GM21423 (cell line): ENCODE data around the gene GPSM1.

Experiments used
- ATAC-seq: cut with Tn5 transposase; IDR thresholded peaks from one replicate; pipeline ENCODE4 v1.9.1; 2021; ENCODE audit warnings: mild to moderate bottlenecking, moderate library complexity; ENCODE audit not compliant: unreplicated experiment

GPSM1 gene

GRCh38 chr9:136372561-136373299, 45.4 kb downstream of the GPSM1 start:
- ATAC-seq = no peak

GRCh38 chr9:136373300-136374182, 46.2 kb downstream of the GPSM1 start, which contains the start of gene CARD9:
Gene CARD9 (minus strand): TSS chr9:136373669. CDS start chr9:136372078, 1,591 bp downstream.
- no peak for ATAC-seq

GRCh38 chr9:136374183-136374575, 46.8 kb downstream of the GPSM1 start:
- no peak for ATAC-seq

- no peak for ATAC-seq
These were observed 47.8 kb downstream of the GPSM1 start for GRCh38 chr9:136375096-136375495.

- no peak for ATAC-seq
These were observed 49.1 kb downstream of the GPSM1 start for GRCh38 chr9:136376457-136376856.

GRCh38 chr9:136377341-136378169, 50.2 kb downstream of the GPSM1 start:
- ATAC-seq = no peak

- ATAC-seq = no peak
These were observed 51.0 kb downstream of the GPSM1 start for GRCh38 chr9:136378170-136379002.

GRCh38 chr9:136379003-136379287, 51.6 kb downstream of the GPSM1 start:
- no peak for ATAC-seq

- ATAC-seq = no peak
These were observed 52.1 kb downstream of the GPSM1 start for GRCh38 chr9:136379401-136379800.

GRCh38 chr9:136379891-136380290, 52.6 kb downstream of the GPSM1 start:
- no peak for ATAC-seq

GRCh38 chr9:136380381-136380780, 53.0 kb downstream of the GPSM1 start:
- no peak for ATAC-seq

- ATAC-seq = no peak
These were observed 54.0 kb downstream of the GPSM1 start for GRCh38 chr9:136381311-136381710.

- ATAC-seq = no peak
These were observed 54.7 kb downstream of the GPSM1 start for GRCh38 chr9:136381966-136382513.

- ATAC-seq = no peak
These were observed 56.1 kb downstream of the GPSM1 start for GRCh38 chr9:136383436-136383835.

GRCh38 chr9:136385015-136385414, 57.7 kb downstream of the GPSM1 start:
- ATAC-seq = no peak

- no peak for ATAC-seq
These were observed 58.7 kb downstream of the GPSM1 start for GRCh38 chr9:136386018-136386417.

GRCh38 chr9:136387217-136387616, 59.9 kb downstream of the GPSM1 start:
- ATAC-seq = no peak

GRCh38 chr9:136389396-136389795, 62.1 kb downstream of the GPSM1 start:
- ATAC-seq = no peak

GRCh38 chr9:136391737-136392537, 64.6 kb downstream of the GPSM1 start:
- no peak for ATAC-seq
